Nephron (organoid): ENCODE measurements around the gene MICOS13.

Source experiments
- H3K27ac Mint-ChIP-seq, 3 experiments: 2 replicates each; pipeline ENCODE4 v1.8.0; 2020; ENCODE audit warnings: mixed read lengths in 3 of 3, mild to moderate bottlenecking in 2 of 3, moderate library complexity in 1 of 3
- H3K27me3 Mint-ChIP-seq: 2 replicates; pipeline ENCODE4 v1.8.0; 2021; ENCODE audit warnings: low read depth, mild to moderate bottlenecking, moderate library complexity, mixed read lengths
- H3K36me3 Mint-ChIP-seq: 2 replicates; pipeline ENCODE4 v1.8.0; 2020; ENCODE audit warnings: low read depth, mixed read lengths
- H3K4me1 Mint-ChIP-seq: 2 replicates; pipeline ENCODE4 v1.8.0; 2020; ENCODE audit warnings: mixed read lengths
- H3K4me3 Mint-ChIP-seq, 3 experiments: 2 replicates each; pipeline ENCODE4 v1.8.0; 2020; ENCODE audit warnings: mild to moderate bottlenecking in 3 of 3, mixed read lengths in 3 of 3, moderate library complexity in 2 of 3
- H3K9me3 Mint-ChIP-seq: 2 replicates; pipeline ENCODE4 v1.8.0; 2020; ENCODE audit warnings: mixed read lengths
- TF ChIP-seq, protein P1 (sequence below), 3 experiments: fragments of 200-600 bp; sonication (generic); IDR thresholded peaks; one replicate each; pipeline ENCODE4 v1.5.0; 2021; ENCODE audit warnings: antibody characterized with exemption in 3 of 3; ENCODE audit not compliant: unreplicated experiment in 3 of 3

The MICOS13 gene

DNA sequence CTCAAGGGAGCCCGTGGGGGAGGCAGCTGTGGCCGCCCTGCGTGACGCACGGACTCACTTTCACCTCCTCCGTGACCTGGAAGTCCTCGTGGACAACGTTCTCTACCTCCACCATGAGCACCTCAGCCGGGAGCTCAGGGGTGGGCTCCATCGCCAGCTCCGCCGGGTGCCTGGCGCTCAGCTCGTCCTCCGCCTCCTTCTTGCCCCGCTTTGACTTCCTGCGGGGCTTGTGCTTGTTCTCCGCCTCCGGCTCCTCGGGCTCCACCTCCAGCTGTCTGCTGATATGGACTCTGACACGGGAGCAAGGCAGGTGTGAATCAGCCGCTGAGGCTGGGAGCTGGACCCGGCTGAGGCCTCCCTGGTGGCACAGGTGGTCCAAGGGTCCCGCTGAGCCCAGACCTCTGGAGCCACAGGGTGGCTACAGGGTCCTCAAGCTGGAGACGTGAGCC lies 31.4 kb upstream of the MICOS13 start:
- Mint-ChIP-seq H3K4me1 (no peaks in the 10 kb centered on the region), H3K27me3 (no peaks in the 10 kb centered on the region), H3K36me3 (peaks cover 33% of the 10 kb centered on the region), H3K9me3 (no peaks in the 10 kb centered on the region), H3K4me3 (no peak overlapping the region), H3K27ac (no peak overlapping the region)
- TF ChIP-seq, protein P1, sequence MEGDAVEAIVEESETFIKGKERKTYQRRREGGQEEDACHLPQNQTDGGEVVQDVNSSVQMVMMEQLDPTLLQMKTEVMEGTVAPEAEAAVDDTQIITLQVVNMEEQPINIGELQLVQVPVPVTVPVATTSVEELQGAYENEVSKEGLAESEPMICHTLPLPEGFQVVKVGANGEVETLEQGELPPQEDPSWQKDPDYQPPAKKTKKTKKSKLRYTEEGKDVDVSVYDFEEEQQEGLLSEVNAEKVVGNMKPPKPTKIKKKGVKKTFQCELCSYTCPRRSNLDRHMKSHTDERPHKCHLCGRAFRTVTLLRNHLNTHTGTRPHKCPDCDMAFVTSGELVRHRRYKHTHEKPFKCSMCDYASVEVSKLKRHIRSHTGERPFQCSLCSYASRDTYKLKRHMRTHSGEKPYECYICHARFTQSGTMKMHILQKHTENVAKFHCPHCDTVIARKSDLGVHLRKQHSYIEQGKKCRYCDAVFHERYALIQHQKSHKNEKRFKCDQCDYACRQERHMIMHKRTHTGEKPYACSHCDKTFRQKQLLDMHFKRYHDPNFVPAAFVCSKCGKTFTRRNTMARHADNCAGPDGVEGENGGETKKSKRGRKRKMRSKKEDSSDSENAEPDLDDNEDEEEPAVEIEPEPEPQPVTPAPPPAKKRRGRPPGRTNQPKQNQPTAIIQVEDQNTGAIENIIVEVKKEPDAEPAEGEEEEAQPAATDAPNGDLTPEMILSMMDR (IDR thresholded peaks at IDR 0.05; ENCODE audit: unreplicated experiment in 3 of 3): no peak

DNA sequence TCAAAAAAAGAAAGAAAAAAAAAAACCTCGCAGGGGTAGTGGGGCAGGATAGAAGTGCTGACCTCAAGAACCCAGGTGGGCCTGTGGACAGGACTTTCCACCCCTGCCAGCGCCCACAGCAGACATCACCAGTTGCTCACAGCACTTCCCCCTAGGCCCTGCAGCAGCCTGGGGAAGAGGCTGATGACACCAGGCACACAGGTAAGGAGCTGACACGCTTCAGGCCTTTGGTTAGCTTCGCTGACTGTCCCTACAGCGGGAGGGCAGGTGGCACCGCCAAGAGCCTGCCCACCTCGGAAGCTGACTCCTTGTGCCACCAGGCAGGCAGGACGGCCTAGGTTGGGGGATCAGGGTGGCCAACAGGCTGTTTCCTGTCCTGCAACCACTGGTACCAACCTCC lies 30.7 kb upstream of the MICOS13 start:
- H3K4me3 Mint-ChIP-seq: no peak overlapping the region
- no peaks in the 10 kb centered on the region for H3K4me1 Mint-ChIP-seq
- no peak overlapping the region for H3K27ac Mint-ChIP-seq
- H3K36me3 Mint-ChIP-seq: peaks cover 37% of the 10 kb centered on the region
- TF ChIP-seq, protein P1 (IDR thresholded peaks at IDR 0.05; ENCODE audit: unreplicated experiment in 3 of 3): no peak
- no peaks in the 10 kb centered on the region for H3K27me3 Mint-ChIP-seq
- no peaks in the 10 kb centered on the region for H3K9me3 Mint-ChIP-seq

- no peaks in the 10 kb centered on the region for H3K4me1 Mint-ChIP-seq
- TF ChIP-seq, protein P1 (IDR thresholded peaks at IDR 0.05; ENCODE audit: unreplicated experiment in 3 of 3): no peak
- H3K4me3 Mint-ChIP-seq: no peak overlapping the region
- peaks cover 3% of the 10 kb centered on the region for H3K9me3 Mint-ChIP-seq
- peaks cover 40% of the 10 kb centered on the region for H3K36me3 Mint-ChIP-seq
- H3K27me3 Mint-ChIP-seq: no peaks in the 10 kb centered on the region
- no peak overlapping the region for H3K27ac Mint-ChIP-seq
Observed at GRCh38 chr19:5707576-5708575, 27.6 kb upstream of the MICOS13 start.

- Mint-ChIP-seq H3K27ac (no peak overlapping the region), H3K9me3 (peaks cover 3% of the 10 kb centered on the region), H3K36me3 (peaks cover 33% of the 10 kb centered on the region), H3K4me1 (no peaks in the 10 kb centered on the region), H3K4me3 (no peak overlapping the region), H3K27me3 (no peaks in the 10 kb centered on the region)
- TF ChIP-seq, protein P1 (IDR thresholded peaks at IDR 0.05; ENCODE audit: unreplicated experiment in 3 of 3): no peak
Observed at GRCh38 chr19:5706876-5707573, 26.7 kb upstream of the MICOS13 start.

GRCh38 chr19:5705552-5705951 lies 25.2 kb upstream of the MICOS13 start:
- no peaks in the 10 kb centered on the region for H3K27me3 Mint-ChIP-seq
- TF ChIP-seq, protein P1 (IDR thresholded peaks at IDR 0.05; ENCODE audit: unreplicated experiment in 3 of 3): no peak
- H3K9me3 Mint-ChIP-seq: peaks cover 3% of the 10 kb centered on the region
- no peak overlapping the region for H3K27ac Mint-ChIP-seq
- H3K4me3 Mint-ChIP-seq: no peak overlapping the region
- H3K4me1 Mint-ChIP-seq: no peaks in the 10 kb centered on the region
- peaks cover 44% of the 10 kb centered on the region for H3K36me3 Mint-ChIP-seq
